RPMI7951 (cell line): ENCODE data around the gene NRP1. TPM values are rescaled to one million over a fixed set of nuclear protein-coding genes. Genes with fewer than 3 reads are reported as not detected.
A peak's percentile ranks its signal among the peaks of the same experiment; 100 is the strongest.

ENCODE experiments used
- DNase-seq: peaks from one replicate; pipeline ENCODE4 v3.0.0-alpha.2; 2012; ENCODE audit warnings: low read depth
- total RNA-seq: library from RNA; depleted of rRNA; stranded (reverse); fragments of >200 nt; shearing (Covaris generic); gene quantifications from 2 replicates; pipeline ENCODE4 v1.2.3, GENCODE V29; 2014

The NRP1 gene
- total RNA-seq, 1 experiment from 2014 or later = 390 TPM

DNA sequence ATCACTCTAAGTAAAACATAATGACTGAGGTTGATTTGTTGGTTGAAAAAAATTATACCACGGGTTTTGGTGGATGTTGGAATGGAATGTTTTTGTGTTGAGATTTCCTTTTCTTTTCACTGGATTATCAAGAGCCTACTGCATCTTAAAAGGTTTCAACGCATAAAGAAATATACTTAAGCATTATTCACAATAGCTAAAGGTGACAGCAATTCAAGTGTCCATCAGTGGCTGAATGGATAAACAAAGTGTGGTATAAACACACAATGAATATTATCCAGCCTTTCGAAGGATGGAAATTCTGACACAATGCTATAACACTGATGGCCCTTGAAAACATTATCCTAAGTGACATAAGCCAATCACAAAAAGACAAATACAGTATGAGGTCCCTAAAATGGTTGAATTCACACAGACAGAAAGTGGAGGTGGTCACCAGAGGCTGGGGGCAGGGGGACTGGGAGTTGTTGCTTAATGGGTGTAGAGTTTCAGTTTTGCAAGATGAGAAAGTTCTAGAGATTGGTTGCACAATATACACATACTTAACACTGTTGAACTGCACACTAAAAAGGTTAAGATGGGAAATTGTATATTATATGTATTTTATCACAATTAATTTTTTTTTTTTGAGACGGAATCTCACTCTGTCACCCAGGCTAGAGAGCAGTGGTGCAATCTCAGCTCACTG is 122.3 kb downstream of the NRP1 start:
- DNase-seq = no peak

DNA sequence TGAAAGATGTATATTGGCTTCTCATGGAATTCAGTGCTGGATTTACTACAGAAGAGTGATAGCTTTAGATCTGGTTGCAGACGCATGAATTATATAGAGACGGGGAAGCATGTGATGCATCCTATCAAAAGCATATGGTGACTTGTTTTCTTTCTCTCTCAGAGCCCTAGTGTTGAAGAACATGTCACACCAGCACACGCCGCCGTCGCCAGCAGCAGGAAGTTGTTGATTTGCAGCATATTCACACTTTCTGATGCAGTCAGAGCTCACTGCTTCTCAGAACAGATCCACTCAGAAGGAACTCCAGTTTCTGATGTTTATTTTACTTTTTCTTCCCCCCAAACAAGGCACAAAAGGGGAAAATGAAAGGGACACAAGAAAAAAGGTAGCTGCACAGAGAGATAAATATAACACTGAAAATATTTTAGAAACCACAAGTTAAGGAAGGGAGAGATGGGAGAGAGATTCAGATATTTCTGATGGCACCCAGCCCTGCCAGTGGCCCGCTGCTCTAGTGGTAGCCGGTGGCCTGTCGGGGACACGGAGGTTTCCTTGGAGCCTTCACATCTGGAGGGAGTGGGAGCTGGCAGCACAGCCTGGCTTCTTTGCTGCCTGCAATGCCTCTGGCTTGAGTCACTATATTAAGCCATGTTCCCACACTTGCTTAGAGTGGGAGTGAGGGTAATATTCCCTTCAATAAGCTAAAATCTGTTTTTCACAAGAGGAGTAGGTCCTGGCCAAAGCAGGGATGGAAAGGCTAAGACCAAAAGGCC is 123.2 kb downstream of the NRP1 start:
- DNase-seq = peak; percentile 94

DNA sequence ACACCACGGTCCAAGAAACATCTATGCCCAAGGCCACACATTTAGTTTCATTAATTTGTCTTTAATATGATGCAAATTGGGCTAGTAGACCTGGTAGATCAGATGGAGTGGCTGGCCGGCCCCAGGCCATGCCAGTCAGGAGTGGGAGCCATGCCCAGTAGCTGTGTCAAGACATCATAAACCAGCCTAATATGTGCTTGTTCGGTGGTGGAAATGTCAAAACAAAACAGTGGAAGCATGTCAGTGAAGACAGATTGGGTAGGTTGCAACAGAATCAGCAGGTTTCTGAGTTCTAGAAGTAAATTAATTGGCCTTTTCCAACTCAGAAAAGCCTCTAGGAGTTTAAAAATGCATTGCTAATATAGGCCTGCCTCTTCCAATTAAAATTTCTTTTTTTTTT is 124.7 kb downstream of the NRP1 start:
- DNase-seq = peak; percentile 31

DNA sequence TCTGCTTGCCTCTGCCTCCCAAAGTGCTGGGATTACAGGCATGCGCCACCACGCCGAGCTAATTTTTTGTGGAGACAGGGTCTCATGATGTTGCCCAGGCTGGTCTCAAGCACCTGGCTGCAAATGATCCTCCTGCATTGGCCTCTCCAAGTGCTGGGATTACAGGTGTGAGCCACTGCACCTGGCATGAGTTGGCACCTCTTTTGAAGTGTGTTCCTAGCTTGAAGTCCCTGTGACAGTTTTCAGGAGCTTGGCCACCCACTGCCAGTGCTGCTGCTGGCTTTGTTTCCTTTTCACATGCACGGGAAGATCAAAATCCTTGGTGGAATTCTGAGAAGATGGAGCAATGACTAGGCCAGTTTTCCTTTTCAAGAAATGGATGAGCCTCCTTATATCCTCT is 126.3 kb downstream of the NRP1 start:
- DNase-seq = no peak

DNA sequence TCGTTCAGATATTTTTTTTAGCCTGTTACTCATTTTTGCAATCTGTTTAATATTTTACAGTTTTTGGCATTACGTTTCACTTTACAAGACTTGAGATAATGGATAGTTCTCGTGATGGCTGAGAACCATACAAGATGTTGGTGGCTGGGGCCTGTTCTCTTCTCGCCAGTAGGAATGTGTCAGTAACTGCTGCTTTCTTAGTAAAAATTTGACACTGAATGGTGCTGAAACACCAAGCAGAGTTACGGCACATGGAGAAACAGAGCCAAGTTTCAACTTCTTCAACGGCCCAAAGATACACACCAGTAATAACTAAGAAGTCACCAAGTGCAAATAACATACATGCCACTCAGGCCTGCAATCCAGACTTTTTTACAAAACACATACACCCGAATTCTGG is 130.4 kb downstream of the NRP1 start:
- DNase-seq = no peak

DNA sequence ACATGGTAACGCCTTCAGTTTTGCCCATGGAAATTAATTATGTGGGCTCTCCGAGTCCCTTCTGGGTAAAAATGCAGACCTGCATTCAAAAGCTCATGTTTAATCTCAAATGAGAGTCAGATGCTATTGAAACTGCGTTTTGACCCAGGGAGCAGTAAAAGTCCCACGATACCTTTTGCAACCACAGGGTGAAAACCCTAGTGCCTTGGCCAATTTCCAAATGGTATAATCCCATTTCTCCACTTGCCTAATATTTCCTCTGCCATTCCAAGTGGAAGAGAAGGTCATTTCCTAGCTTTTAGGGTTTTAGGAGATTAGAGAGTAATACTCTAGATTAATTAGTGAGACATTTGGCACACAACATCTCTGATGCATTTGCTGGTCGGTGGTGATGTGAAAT is 132.5 kb downstream of the NRP1 start:
- DNase-seq = no peak

DNA sequence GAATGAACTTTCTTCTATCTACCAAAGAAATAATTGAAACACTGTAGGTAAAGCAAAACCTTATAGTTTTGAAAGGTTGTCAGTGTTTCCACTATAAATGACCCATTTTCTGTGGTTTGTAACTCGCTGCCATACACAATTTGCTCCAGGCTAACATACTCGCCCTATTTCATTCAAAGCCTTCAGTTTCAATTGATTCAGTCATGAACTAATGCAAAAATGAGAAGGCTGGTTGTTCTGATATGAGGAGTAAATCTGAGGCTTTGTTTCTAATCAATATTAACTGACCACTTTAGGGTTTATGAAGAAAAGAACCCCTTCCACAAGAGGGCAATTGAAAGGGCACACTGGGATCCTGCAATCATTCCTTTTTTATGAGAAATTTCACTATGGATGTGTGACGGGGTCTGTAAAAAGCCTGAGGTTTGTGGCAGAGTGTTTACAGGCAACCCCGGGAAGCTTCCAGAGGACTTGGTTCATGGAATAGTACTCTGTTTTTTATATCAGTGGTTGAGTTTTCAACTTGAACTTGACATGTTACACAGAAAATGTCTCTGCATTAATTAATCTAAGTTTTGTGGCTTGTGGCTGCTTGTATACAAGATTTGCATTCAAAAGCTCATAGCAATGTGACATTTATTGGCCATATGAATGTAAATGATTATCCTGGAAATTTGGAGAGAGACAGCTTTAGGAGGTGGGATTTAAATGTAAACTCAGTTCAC is 133.2 kb downstream of the NRP1 start:
- no peak for DNase-seq

DNA sequence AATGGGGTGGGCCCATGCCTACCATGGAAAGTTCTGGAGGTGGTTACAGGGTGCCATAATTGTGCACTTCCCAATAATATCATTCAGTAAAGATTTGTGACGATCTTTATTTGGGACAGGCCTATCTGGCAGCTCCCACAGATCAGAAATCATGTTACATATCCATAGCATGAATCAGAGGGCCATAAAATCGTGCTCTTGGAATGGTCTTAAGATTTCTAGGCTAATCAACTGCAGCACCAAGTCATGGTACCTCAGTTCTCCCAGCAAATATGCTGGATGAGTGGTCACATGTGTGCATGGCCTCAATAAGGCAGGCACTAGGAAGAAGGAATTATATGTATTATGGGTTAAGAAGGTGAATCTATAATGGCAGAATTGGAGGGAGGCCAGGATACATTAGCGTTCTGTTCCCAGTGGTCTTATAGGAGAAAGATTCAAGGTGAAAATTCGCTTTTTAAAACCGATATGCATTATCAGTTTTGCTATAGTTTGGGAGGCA is 134.7 kb downstream of the NRP1 start:
- DNase-seq = no peak

DNA sequence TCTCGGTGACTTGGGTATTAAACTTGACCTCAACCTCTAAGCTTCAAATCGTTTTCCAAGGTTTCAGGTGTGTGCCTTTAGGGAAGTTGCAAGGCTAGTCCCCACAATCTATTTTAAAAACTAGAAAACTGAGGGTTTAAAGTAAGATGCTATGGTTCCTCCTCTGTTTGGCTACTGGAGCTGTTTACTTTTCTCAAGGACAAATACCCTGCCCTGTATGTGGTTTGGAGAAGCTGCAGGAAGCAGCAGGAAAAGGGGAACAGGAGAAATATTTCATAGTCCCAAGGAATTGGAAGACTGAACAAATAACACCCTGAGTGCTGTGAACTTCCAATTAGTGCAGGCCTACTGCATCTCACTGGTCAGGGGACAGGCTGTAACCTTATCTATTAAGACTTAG is 135.9 kb downstream of the NRP1 start:
- no peak for DNase-seq

DNA sequence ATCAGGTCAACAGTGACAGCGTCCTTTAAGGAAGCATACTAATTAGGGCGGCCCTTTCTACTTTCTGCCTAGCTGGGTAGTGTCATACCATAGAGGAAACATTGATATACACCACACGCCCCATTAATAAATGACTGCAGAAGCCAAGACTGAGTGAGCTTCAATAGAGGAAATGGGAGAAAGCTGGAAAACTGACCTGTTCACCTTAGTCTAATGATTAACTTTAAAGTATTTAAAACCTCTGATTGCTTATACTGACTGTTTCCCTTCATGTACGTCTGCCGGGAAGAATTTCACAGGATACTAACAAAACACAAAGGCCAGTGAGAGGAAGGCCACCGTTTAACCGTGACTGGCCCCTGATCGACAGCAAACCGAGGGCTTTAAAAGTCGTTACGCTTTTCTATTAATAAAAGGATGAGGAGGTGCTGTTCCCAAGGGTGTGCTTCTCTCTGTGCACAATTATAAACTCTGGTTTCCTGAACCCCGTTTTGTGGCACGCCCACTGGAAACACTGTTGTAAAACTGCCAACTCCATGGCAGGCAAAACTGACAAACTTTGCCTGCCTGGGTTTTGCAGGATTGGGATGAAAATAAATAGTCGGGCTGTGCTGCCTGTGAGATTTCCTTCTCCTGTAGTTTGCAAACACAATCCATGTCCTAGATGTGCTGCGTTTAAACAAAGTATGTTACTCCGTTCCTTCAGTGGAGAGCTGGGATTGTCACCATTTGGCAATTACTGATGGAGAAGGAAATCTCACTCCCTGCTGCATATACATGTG is 137.6 kb downstream of the NRP1 start:
- DNase-seq = no peak

DNA sequence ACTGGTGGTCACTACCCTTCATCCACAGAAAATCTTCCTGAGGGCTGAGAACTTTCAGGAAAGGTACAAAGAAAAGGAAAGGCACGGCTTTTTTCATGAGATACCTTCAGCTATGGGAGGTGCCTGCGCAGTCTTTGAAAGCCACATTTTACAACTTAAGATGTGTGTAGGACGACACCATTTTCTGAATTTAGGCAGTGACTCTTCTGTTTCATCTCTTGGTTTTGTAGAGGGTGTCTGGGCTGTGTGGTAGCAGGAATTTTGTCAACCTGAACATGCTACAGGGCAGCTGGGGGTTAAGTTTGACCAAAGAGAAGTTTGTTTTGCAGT is 138.1 kb downstream of the NRP1 start:
- no peak for DNase-seq

DNA sequence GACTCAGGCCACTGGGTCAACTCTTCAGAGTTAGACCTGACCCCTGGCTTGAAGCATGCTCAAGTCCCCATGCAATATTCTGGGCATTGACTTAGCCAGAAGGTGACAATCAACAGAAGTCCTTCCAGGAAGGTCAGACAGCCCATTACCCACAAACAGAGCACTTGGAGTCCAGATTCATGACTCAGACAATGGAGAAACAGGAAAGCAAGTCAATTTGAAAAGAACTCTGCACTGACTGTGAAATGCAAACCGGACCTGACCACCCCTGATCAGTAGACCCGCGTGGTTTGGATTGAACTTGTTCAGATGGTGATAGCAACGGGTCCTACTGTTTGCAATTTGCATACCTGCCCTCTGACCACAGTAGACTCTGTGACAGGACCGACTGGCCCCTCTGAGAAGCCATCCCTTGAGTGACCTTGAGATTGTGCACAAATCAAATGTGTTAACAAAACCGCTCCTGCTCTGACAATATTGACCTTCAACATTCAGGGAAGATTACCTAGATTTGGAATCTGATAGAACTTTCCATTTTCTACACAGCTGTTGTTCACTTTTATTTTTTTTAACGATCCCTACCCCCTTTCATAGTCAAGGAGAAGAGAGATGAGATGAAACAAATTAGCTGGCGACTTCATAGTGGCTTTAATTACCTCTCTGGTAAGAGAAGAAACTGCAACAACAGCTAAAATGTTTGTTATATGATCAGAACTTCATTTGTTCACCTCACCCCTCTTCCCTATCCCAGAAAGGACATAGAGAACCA is 138.7 kb downstream of the NRP1 start:
- no peak for DNase-seq

DNA sequence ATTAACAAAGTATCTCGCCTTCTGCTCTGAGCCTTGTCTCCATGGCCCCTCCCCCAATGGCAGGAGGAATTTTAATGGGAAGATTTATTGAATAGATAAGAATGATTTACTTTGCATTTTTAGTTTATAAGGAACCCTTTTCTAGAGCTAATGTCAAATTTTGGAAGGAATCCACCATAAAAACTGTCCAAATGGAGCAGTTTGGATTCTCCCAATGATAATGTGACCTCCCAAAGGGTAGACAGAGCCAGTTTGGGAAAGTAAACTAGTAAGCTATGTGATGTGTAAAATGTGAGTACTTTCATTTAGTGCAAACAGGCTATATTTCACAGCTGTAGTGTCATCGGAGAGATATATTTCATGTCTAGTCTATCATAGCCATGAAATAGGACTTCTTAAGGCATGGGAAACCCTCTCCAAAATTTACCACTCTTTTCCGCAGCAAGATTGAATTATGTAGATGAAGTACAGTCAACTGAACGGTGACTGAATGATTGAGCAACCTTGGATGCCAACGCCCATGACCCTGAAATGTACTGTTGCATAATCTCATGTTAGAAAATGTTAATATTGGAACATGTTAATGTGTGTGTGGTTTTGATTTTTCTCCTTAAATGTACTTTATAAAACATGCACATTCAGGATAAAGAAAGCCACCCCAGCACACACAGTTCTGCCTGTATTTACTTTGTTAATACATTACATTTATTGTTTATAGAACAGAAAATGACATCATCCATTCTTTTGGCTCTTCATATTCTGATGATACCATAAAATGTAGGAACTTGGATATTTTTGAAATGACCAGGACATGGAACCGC is 140.6 kb downstream of the NRP1 start:
- peak; percentile 56 for DNase-seq

DNA sequence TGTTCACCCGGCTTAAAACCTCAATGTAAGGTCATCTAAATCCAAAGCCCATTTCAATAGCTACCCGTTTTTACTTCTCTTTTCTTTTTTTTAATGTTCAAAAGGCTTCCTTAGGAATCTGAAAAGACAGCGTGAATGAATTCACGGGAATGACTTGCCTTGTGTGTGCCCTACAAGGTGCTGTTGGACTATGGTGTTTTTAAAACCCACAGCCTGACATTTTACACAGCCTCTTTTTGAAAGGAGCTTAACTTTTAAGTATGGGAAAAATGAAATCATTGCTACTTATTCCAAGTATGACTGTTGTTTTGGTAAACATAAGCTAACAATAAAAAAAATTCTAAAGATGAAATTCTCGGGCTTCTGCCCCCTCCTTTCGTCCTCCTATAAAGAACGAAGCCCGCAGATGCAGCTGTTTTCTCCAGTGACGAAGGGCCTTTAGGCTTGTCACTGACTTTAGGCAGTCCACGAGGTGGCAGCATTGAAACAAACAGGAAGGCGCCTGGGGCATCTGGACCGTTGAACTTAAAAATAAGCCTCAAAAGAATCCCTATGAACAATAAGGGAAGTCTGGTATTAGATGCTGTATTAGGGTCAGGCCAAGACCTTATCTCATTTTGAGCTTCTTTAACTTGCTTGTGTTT is 141.3 kb downstream of the NRP1 start:
- peak; percentile 86 for DNase-seq

DNA sequence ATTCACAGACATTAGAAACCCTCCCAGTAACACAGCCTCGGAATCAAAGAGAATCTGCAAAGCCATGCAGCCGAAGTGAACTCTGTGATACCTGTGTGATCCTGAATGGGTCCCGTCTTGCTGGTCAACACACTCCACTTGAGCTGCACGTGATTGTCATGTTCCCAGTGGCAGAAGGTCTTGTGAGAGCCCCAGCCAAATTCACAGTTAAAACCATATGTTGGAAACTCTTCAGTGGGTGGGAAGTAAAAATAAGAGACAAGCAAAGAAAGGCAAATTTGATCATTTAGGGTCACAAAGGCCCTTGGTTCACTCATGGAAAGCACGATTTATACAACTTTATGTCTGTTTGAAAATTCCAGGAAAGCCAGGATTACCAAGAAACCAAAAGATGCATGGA is 142.3 kb downstream of the NRP1 start:
- DNase-seq = no peak

DNA sequence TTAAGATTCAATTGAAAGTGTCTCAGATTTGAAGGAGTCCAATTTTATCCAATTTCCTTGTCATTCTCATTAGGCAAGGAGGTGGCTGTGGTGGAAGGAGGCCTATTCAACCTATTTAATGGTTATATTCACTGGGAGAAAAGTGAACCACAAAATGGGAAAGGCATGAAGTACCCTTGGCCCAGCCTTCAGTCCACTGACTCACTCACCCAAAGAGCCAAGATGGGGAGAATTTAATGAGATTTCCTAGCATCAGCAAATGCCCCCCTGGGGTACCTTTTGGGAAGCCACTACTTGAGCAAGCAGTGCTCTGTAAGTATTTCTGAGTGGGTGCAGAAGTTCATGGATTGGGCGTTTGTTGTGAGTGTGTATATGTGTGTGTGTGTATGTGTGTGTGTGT is 144.1 kb downstream of the NRP1 start:
- no peak for DNase-seq

DNA sequence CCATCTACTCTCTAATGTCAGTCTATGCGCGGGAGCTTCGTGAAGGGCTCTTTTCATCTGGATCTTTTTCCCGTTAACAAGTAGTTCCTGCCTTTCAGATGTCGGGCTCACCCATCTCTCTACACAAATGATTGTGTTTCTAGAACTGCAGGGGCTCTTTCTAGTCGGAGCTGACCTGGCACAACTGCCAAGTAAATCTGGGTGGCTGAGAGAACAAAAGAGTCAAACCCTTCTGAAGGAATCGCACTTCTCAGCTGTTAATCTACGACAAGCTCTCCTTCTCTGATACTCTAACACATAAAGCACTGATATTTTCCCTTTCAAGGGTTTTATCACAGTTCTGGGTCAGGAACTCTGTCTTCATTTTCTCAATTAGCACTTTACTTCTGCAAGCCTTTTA is 144.7 kb downstream of the NRP1 start:
- DNase-seq = no peak

DNA sequence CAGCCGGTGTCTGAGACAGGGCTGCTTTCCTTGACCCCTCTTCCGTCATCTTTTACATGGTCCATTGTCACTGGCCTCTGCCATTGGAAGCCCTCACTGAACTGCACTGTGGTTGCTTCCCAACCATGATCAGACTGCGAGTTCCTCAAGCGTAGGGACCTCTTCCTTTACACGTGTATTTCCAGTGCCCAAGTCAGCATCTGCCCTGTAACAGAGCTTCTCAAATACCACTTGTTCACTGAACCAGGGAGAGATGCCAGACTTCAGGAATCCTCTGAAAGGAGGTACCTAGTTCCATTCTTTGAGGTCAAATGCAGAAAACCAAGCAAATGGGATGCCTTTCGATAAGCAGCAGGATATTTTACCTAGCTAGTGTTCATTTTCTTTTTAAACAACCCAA is 145.1 kb downstream of the NRP1 start:
- no peak for DNase-seq

DNA sequence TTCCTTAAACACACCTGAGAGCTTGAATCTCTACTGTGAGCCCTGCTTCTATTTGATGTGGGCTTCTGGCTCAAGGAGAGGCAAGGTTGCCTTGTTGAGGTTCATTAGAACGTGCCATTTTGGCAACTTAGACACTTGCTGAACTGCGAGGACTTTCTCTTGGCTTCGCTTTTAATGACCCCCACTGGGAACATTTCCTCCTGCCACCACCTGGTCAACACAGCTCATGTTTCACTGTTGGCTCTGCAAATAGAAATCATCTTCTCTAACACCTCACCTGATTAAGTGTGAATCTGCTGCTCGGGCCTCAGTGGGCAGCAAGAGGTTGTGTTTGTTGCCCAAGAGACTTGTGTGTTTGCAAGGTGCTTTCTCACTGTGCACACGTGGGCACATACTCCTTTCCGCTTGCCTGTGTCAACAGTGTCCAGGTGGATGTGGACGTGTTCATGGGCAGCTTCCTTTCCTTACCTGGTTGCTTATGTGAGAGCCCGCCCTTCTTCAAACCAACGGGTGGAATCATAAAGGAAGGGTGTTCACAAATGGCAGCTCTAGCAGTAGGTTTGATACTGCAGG is 147.0 kb downstream of the NRP1 start:
- DNase-seq = no peak

DNA sequence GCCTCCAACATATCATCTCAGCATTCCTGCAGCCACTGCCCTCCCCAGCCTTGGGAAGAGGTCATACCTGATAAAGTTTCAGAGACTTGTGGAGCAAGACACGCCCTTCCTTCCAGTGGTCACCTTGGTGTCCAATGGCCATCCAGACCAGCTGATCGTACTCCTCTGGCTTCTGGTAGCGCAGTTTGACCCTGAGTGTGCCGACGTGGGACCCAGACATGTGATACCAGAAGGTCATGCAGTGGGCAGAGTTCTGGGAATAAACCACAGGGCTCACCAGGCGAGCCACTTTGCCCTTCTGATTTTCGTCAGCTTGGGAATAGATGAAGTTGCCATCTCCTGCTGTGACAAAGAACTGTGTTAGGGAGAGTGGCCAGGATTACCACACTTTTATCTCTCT is 148.3 kb downstream of the NRP1 start:
- no peak for DNase-seq
